Heart right ventricle (tissue), 16 donors: ENCODE measurements around the gene ATXN2. TPM values are rescaled to one million over a fixed set of nuclear protein-coding genes. Genes with fewer than 3 reads are reported as not detected.

Source experiments
- ATAC-seq, 8 donors: fragments of 200-7000 bp; cut with Tn5 transposase; one replicate each; pipeline ENCODE4 v1.9.1; 2020; ENCODE audit warnings: mild to moderate bottlenecking in 8 of 8, moderate library complexity in 8 of 8, moderate number of reproducible peaks in 1 of 8
- DNase-seq, 2 donors: peaks; one replicate each; pipeline ENCODE4 v3.0.0-alpha.2; 2020
- H3K27ac ChIP-seq, 10 donors: fragments of 200-600 bp; sonication (generic) in 2 of 10; one replicate each; pipeline versions ENCODE4 v1.5.0 to v1.8.0; 2020 to 2022; ENCODE audit warnings: mild to moderate bottlenecking in 3 of 10
- H3K27me3 ChIP-seq, 7 donors: fragments of 200-600 bp; one replicate each; pipeline ENCODE4 v1.8.0; 2021 to 2022; ENCODE audit warnings: mild to moderate bottlenecking in 2 of 7
- H3K36me3 ChIP-seq, 9 donors: fragments of 200-600 bp; sonication (generic) in 1 of 9; one replicate each; pipeline versions ENCODE4 v1.5.0 to v1.8.0; 2020 to 2022; ENCODE audit warnings: mild to moderate bottlenecking in 2 of 9
- H3K4me1 ChIP-seq, 9 donors: fragments of 200-600 bp; sonication (generic) in 1 of 9; one replicate each; pipeline versions ENCODE4 v1.5.0 to v1.8.0; 2020 to 2022; ENCODE audit warnings: mild to moderate bottlenecking in 4 of 9
- H3K4me3 ChIP-seq, 10 donors: fragments of 200-600 bp; sonication (generic) in 2 of 10; one replicate each; pipeline versions ENCODE4 v1.5.0 to v1.8.0; 2020 to 2022; ENCODE audit warnings: mild to moderate bottlenecking in 7 of 10, moderate library complexity in 2 of 10
- H3K9me3 ChIP-seq, 11 donors: fragments of 200-600 bp in 10 of 11; sonication (generic) in 2 of 11; one replicate each; pipeline versions ENCODE4 v1.5.0 to v1.8.0; 2013 to 2022; ENCODE audit warnings: mild to moderate bottlenecking in 2 of 11, control low read depth in 1 of 11, moderate library complexity in 1 of 11
- WGBS, 2 donors: extraction: QIAGEN DNeasy Blood & Tissue Kit; methylation state at CpG; one replicate each; pipeline ENCODE4 v1.1.7; 2013; ENCODE audit warnings: inconsistent platforms in 1 of 2; 5-methylcytosine and 5-hydroxymethylcytosine counted together
- intact Hi-C, 10 donors: fragments of 100-400 bp; cut with DNase I; formaldehyde crosslinking; loops; one replicate each; pipeline versions ENCODE4 v1.11.1 to v1.14.2; 2022
- polyA plus RNA-seq, 2 donors: library from polyadenylated mRNA; stranded (reverse); fragments of 200-250 nt; gene quantifications; one replicate each; pipeline ENCODE4 v1.2.3, GENCODE V29; 2013
- total RNA-seq, 10 donors: library from RNA; stranded (reverse); fragmentation: NEBNext Ultra II Directional in 3 of 10; extraction: Animal tissue kit (Norgen Biotek cat#: 25700) in 3 of 10; gene quantifications; one replicate each; pipeline versions ENCODE4 v1.2.1 to v1.2.4, GENCODE V29; 2021 to 2023
- TF ChIP-seq, protein P1 (sequence below), 9 donors: fragments of 200-600 bp; sonication (generic) in 2 of 9; IDR thresholded peaks; one replicate each; pipeline versions ENCODE4 v1.5.0 to v1.8.0; 2021 to 2022; ENCODE audit warnings: antibody characterized with exemption in 9 of 9, mild to moderate bottlenecking in 5 of 9, moderate library complexity in 1 of 9
- donor health status: Arrhythmogenic right ventricular cardiomyopathy.
- donor health status: ischemic (EF 13 %, LVEDD 7.1; RV severe dilation, severe dysfunction).
- donor health status: healthy with polysubstance abuse.
- donor health status: DM: no; HTN: yes; CAD: no.
- donor health status: DM: no; HTN: no; CAD: no.
- donor health status: ischemic (EF 25% LVEDD 6.9; RV normal size, moderate dysfunction).
- donor health status: ischemic (EF 25% LVEDD 5.7; RV mildly dilated, moderate dysfunction).
- donor health status: healthy.
- donor health status: DM: yes; HTN: yes; CAD: no.
- donor health status: Ischemic cardiomyopathy.
- donor health status: ischemic (EF 35%, LVEDD 5.7; RV mildly dilated, moderate dysfunction).
- donor health status: nonischemic (EF 11% LVEDD 7.7; RV severe dilation, severe dysfunction).
- donor health status: DM: yes; HTN: yes; CAD: no.
- donor health status: PGD.
- donor health status: ischemic (EF 29% LVEDD 5.4; RV normal size, mild dysfunction).
- donor health status: nonischemic (EF 23%, LVEDD 6.1; RV moderate dilation, normal function).

ATXN2 gene
- total and polyA plus RNA-seq, 12 donors: 18.8 to 69.9 (median 55.0) TPM

DNA sequence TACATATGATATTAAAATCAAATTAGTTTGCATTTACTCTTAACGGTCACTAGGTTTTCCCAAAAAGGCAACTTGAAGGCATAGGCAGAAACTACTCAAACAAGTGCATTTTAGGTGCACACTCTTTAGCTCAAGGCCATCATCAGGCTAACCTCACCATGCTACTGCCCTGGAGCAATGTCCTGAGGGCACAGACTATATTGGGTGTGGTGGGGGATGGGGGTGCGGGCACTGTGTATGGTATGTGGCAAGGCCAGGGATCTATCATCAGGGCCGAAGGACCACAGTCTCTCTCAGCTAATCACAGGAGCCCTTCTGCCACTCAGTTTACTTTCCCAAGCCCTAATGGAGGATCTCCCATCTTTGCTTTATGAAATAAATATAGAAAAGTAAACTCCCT, 141.5 kb downstream of the ATXN2 start:
- Histone ChIP-seq H3K36me3 (peaks cover 0 to 93% (median 34%) of the 10 kb centered on the region in 9 donors), H3K9me3 (no peaks in the 10 kb centered on the region), H3K27ac (no peak overlapping the region), H3K27me3 (no peaks in the 10 kb centered on the region), H3K4me3 (no peak overlapping the region), H3K4me1 (peaks cover 7 to 40% (median 23%) of the 10 kb centered on the region in 9 donors)
- no peak for DNase-seq
- WGBS, 2 donors: 84 to 86% methylated on average over 3 of the region's 3 CpGs
- peak in 1 of 8 donors; percentile 16 for ATAC-seq
- TF ChIP-seq, protein P1, sequence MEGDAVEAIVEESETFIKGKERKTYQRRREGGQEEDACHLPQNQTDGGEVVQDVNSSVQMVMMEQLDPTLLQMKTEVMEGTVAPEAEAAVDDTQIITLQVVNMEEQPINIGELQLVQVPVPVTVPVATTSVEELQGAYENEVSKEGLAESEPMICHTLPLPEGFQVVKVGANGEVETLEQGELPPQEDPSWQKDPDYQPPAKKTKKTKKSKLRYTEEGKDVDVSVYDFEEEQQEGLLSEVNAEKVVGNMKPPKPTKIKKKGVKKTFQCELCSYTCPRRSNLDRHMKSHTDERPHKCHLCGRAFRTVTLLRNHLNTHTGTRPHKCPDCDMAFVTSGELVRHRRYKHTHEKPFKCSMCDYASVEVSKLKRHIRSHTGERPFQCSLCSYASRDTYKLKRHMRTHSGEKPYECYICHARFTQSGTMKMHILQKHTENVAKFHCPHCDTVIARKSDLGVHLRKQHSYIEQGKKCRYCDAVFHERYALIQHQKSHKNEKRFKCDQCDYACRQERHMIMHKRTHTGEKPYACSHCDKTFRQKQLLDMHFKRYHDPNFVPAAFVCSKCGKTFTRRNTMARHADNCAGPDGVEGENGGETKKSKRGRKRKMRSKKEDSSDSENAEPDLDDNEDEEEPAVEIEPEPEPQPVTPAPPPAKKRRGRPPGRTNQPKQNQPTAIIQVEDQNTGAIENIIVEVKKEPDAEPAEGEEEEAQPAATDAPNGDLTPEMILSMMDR (IDR thresholded peaks at IDR 0.05): no peak
- intact Hi-C loops: loop anchor here in 1 of 10 donors (10.0 kb wide), 1 partner anchor 67 kb away; no protein-coding TSS in a partner anchor

DNA sequence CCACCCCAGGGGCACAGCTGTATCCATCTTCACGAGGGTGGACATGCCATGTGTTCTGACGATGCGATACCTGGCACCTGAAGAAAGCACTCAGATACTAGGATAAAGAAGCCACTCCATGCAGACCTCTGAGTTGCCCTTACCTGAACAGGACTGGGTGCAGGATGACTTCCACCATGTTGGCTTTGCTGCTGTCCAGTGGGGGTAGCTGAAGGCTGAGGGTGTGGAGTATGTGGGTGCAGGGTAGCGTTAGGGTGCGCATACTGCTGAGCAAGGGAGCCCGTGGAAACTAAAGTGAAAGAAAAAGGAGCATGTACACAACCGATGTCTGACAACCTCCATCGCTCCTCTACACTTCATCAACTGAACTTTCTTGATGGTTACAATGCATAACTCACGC, 142.0 kb downstream of the ATXN2 start:
- H3K36me3 ChIP-seq: peaks cover 0 to 98% (median 34%) of the 10 kb centered on the region in 9 donors
- H3K27ac ChIP-seq: no peak overlapping the region
- no peaks in the 10 kb centered on the region for H3K27me3 ChIP-seq
- TF ChIP-seq, protein P1 (IDR thresholded peaks at IDR 0.05): no peak
- H3K9me3 ChIP-seq: no peaks in the 10 kb centered on the region
- intact Hi-C loops: loop anchor here in 1 of 10 donors (10.0 kb wide), 1 partner anchor 68 kb away; no protein-coding TSS in a partner anchor
- ATAC-seq: no peak
- no peak for DNase-seq
- peaks cover 7 to 40% (median 23%) of the 10 kb centered on the region in 9 donors for H3K4me1 ChIP-seq
- 90 to 98% methylated on average over 9 of the region's 9 CpGs for WGBS, 2 donors
- no peak overlapping the region for H3K4me3 ChIP-seq

DNA sequence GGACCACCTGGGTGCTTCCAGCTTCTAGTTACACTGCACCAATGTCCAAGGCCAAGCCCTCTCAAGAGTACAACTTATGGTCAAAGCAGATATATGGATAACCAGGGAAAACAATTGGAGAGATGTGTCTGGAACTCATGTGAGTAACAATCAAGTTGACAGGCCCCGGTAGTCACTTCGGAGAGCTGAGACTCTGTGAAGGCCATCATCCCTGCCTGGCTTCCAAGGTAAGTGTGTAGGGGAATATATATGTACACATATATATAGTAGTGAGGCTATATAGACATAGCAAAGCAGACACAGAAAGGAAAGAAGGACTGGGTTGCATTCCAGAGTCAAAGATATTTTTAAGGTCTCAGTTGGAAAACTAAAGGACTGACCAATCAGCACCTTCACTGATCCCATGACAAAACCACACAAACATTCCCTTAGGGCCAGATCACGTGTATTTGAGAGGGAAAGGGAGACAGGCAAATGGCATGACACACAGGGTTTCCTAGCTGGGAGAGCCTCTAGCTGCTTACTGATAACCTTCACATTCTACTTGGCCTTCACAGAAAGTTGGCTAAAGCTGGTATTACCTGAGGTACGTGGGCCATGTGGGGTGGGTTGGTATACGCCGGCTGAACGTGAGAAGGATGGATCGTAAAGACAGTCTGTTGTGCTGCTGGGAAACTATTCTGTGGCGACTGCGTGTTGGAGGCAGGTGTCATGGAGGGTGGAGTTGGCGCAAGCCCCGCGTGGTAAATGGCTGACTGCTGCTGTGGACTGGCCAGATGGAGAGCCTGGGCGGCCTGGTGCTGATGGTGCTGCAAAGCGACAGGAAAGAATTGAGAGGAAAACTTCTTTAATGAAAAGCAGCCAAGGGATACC, 143.4 kb downstream of the ATXN2 start:
- DNase-seq (no peak), ATAC-seq (peak in 3 of 8 donors; percentile 23 to 26 (median 25))
- Histone ChIP-seq H3K27me3 (no peaks in the 10 kb centered on the region), H3K4me3 (no peak overlapping the region), H3K36me3 (peaks cover 0 to 100% (median 30%) of the 10 kb centered on the region in 9 donors), H3K27ac (peak overlapping the region in 2 of 10 donors; percentile 2 to 57), H3K9me3 (no peaks in the 10 kb centered on the region), H3K4me1 (peaks cover 11 to 53% (median 36%) of the 10 kb centered on the region in 9 donors)
- 80 to 84% methylated on average over 15 of the region's 15 CpGs for WGBS, 2 donors
- TF ChIP-seq, protein P1 (IDR thresholded peaks at IDR 0.05): no peak
- intact Hi-C loops: loop anchor here in 1 of 10 donors (10.0 kb wide), 1 partner anchor 69 kb away; no protein-coding TSS in a partner anchor

DNA sequence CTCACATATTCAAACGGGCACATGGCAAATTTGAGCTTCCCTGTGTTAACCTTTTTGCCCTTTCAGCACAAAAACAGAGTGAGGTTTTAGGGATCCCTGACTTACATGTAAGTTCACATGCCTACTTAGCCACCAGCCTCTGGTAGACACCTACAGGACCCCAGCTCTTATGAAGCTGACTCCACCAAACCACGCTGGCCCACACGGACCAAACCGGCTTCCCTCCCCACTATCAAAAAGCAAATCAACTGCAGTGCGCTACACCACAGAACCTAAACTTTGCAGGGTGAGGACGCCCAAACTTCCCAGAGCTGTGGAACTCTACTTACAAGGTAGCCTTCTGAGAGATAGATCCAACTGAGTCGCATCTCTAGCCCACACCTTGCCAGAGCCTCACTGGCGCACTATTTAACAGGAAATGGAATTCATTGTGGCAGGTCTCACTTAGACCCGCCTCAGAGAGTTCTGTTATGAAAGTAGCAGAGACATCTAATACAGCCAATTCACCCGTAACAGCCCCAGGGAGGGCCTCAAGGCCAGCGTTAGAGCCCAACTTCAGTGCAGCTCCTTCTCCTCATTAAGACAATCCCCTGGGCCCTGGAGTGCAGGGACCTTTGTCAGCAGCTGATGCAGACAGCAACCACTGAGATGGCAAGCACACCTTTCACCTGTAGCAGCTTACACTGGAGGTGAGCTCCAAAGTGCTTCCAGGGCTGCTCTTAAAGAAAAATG, 144.2 kb downstream of the ATXN2 start:
- TF ChIP-seq, protein P1 (IDR thresholded peaks at IDR 0.05): no peak
- Histone ChIP-seq H3K9me3 (no peaks in the 10 kb centered on the region), H3K4me1 (peaks cover 11 to 61% (median 44%) of the 10 kb centered on the region in 9 donors), H3K27me3 (no peaks in the 10 kb centered on the region), H3K36me3 (peaks cover 0 to 100% (median 29%) of the 10 kb centered on the region in 9 donors), H3K4me3 (no peak overlapping the region), H3K27ac (peak overlapping the region in 5 of 10 donors; percentile 8 to 57 (median 10))
- intact Hi-C loops: loop anchor here in 2 of 10 donors (5.0 to 10.0 kb wide), 3 partner anchors 58 to 123 kb away; no protein-coding TSS in a partner anchor
- DNase-seq: no peak
- 75 to 86% methylated on average over 11 of the region's 11 CpGs for WGBS, 2 donors
- no peak for ATAC-seq
